ENCODE results near the gene CDC45.

CDC45 gene

DNA sequence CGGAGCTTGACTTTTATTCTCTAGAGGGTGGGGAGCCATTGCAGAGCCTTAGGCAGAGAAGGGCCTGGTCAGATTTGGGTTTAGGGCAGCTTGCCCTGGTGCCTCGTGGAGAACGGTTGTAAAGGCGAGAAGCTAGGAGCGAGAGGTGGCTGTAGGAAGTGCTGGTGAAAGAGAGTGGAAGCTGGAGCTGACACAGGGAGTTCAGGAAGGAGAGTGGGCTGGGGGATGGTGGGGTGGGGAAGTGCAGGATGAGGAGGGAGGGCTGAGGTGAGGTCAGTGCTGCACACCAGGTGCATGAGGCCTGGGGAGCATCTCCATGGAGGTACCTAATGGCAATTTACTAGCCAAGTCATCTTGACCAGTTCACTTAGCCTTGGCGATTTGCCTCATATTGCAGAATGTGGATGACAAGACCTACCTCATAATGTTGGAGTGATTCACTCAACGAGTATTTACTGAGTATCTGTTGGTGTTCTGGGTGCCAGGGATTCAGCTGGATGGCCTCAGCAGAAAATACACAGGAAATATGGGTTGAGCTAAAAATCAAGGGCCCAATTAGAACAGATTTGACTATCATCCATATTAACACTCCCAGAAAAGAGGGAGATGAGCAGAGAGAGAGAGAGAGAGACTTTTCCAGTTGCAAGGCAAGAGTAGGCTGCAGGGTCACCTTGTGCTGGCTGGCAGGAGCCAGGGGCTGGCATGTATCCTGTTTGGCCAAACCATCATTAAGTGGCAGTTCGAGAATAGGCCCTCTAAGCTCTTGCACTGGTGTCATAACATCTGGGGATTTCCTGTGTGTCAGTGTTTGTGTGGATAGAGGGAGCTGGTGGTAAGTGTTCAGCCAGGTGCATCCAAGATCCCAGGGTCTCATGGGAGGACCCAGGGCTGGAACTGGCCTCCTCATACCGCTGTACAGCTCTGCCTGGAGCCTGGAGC lies 88.9 kb downstream of the CDC45 start:
- DNase-seq = peak; percentile 82

DNA sequence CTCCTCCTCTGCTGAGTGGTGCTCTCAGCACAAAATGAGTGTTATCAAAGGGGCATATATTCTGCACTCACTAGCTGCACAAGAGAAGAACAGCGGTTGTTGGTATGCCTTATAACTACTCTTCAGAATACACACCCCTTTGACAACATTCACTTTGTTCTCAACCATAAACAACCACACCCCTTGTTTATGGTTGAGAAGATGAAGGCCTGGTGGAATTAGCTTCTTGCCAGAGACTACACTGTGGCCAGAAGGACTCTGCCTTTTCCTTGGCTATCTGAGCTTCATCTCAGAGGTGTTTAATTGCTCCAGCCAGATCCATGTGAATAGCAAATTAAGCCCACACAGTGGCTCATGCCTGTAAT lies 89.5 kb downstream of the CDC45 start:
- DNase-seq = no peak

DNA sequence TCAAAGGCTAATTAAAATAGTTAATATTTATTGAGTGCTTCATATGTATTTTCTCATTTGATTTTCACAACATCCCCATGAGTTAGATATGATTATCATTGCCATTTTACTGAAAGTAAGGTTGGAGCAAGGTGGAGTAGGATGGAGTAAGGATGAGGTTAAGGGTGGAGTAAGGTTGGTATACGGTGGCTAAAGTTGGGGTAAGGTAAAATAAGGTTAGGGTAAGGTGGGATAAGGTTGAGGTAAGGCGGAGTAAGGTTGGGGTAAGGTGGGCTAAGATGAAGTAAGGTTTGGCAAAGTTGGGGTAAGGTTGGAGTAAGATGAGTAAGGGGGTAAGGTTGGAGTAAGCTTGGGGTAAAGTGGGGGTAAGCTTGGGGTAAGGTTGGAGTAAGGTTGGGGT lies 90.3 kb downstream of the CDC45 start:
- no peak for DNase-seq

Measured in kidney glomerular epithelial cell (primary cell).